HG03469 (cell line): ENCODE data around the gene GABBR1.

Experiments used
- ATAC-seq: cut with Tn5 transposase; IDR thresholded peaks from one replicate; pipeline ENCODE4 v1.9.1; 2021; ENCODE audit warnings: mild to moderate bottlenecking, moderate library complexity, moderate number of reproducible peaks; ENCODE audit not compliant: unreplicated experiment

GABBR1 gene

DNA sequence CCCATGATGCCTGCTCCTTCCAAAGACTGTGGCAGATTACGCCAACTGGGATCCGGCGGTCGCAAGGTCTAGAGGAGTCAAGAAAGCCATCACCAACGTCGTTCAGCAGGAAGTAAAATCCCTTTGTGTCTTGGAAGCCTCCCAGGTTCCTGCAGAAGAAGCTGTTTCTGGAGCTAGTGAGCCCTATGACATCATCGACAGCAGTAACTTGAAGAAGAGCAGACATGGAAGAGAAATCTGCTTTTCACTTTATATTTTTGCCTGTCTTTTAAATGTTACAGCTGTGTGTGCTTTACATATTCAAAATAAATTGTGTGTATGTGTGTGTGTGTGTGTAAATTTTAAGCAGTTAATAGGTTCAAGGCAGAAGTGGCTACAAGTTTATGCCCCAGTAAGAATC lies 55.4 kb downstream of the GABBR1 start:
- ATAC-seq: no peak

DNA sequence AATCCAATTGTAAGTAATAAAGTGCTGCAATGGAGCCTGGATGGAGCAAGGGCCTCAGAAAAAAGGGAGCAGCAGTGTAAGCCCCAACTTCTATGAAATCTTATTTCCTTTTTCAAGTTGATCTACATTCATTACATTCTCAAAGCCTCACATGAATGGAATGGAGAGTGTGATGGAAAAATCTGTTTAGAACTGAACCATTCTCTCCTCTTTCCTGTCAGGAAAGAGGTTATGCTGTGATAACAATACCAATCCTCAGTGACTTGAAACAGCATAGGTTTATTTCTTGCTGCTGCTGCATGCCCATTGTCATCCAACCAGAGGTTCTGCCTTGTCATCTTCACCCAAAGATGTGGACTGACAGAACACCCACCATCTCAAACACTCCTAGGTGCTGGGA lies 56.9 kb downstream of the GABBR1 start:
- no peak for ATAC-seq

- ATAC-seq: no peak
These were observed 65.0 kb downstream of the GABBR1 start for GRCh38 chr6:29567991-29568390.

DNA sequence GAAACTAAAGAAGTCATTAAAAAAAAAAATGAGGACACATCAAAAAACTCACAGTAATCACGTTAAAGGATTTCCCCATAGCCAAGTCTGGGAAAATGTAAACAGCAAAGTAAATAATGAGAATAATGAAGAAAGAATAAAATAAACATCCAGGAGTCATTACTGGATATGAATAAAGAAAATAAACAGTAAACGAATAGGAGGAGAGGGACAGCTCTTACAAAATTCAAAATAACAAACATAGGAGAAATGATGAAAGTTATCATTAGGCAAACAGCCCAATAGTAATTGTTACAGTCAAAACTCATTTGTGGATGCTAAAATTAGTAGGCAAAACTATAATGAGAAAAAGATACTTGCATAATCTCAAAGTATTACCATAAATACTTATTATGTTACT lies 65.4 kb downstream of the GABBR1 start:
- ATAC-seq: no peak

GRCh38 chr6:29566856-29567255 lies 66.1 kb downstream of the GABBR1 start:
- no peak for ATAC-seq

GRCh38 chr6:29564875-29565274 lies 68.1 kb downstream of the GABBR1 start:
- no peak for ATAC-seq

GRCh38 chr6:29563435-29563965 lies 69.5 kb downstream of the GABBR1 start:
- no peak for ATAC-seq

- no peak for ATAC-seq
These were observed 71.3 kb downstream of the GABBR1 start for GRCh38 chr6:29561606-29562181.

- ATAC-seq: no peak
These were observed 71.9 kb downstream of the GABBR1 start for GRCh38 chr6:29561091-29561490.

DNA sequence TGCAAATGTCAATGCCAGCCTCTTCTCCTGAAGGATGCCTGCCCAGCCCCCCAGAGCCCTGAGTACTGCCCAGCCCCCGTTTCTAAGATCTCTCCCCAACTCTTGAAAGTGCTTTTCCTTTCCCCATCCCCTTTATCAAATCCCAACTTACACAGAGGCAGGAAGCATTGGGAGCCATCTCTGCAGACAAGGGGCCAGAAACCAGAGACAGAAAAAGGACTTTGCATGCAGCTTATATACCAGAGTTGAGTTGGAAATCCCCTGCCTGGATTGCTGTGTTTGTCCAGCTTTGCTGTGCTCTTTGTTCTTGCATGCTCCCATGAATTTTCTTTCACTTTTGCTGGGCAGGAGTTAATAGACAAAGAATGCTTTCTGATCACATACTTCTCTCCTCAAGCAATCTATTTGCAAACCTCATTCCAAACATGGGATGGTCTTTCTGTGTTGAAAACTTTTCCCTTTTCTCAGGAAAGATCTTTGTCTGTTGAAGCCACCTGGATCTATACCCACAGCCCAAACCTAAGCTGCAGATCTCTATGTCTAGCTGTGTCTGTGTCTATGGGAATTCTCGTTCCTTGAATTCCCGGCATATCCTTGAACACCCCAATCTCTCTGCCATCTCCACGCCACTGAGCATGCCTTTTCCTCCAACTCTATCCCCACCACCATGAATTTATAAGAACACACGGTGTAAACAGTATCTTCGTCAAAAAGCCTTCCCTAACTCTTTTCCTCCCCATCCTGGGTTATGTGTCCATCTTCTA lies 73.3 kb downstream of the GABBR1 start, which contains the start of gene UBD:
Gene UBD (minus strand): TSS at position 209 of the 764 bp plus-strand sequence. CDS start 31 bp downstream, at position 178.
- no peak for ATAC-seq

- no peak for ATAC-seq
These were observed 74.4 kb downstream of the GABBR1 start for GRCh38 chr6:29558439-29559079.

DNA sequence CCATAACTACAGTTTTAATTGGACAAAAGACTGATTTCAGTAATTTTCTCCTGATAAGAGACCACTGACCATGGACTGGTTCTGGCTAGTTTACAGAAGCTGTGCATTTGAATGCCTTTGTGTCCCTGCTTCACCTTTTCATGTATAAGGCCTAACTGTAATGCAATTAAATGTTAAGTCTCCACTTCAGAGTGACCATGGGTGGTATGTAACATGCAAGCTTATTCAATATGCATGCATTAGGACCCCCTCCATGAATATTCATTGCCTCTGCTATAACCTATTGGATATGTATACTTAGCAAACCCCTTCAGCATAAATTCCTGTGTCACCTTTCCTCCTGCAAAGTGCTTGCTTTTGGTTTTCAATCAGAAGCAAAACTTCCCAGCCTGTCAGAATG lies 75.7 kb downstream of the GABBR1 start:
- ATAC-seq: no peak

GRCh38 chr6:29554764-29555163 lies 78.2 kb downstream of the GABBR1 start:
- no peak for ATAC-seq

- no peak for ATAC-seq
These were observed 79.5 kb downstream of the GABBR1 start for GRCh38 chr6:29553268-29554057.

GRCh38 chr6:29552512-29553051 lies 80.4 kb downstream of the GABBR1 start:
- peak; percentile 82 for ATAC-seq

DNA sequence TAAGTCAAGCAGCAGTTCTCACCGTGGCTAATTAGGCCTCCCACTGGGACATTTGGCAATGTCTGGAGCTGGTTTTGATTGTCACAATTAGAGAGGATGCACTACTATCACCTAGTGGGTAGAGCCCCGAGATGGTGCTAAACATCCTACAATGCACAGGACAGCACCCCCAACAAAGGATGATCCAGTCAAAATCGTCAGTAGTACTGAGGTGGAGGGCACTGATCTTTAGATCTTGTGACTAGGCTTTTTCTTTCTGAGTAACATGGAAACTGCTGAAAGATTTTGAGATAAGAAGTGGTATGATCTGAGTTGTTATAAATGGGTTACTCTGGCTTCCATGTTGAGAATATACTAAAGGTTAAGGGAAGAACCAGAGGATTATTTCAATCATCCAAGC lies 85.4 kb downstream of the GABBR1 start:
- no peak for ATAC-seq

GRCh38 chr6:29537714-29538403 lies 95.1 kb downstream of the GABBR1 start:
- no peak for ATAC-seq

- no peak for ATAC-seq
These were observed 100.5 kb downstream of the GABBR1 start for GRCh38 chr6:29532320-29532951.

DNA sequence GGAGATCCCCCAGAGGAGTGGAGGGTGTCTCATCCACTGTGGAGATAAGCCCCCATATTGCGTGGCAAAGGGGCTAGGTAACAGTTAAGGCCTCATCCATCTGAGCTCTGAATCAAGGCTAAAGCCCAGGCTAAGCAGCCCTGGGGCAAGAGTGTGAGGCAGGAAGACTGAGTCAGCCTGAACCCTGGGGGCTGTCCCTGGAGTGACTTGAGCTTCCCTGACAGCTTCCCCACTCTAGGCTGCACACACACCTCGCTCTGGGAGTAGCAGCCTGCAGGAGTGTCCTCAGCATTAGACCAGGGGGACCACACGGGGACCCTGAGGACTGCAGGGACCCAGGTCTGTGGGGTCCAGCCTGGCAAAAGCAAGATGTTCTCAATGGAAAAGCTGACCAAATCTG lies 101.3 kb downstream of the GABBR1 start:
- no peak for ATAC-seq
